ENCODE measurements around the gene CHAC1.

Gene CHAC1

DNA sequence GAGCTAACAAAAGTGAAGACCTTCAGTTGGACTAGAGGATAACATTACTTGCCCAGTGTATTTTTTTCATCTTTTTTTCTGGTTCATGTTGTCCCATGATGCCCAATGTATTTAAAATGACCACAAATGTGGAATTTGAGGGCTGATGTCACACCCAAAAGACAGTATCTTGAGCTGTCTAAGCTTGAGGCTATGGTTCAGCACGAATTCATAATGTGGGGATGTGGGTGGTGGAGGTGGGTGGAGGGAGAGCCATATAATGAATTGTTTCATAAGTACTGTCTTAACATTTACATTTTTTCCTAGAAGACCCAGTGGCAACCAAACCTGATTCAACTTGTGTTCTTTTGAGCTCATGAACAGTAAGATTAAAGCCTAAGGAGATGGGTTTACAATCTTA is 37.5 kb downstream of the CHAC1 start:
- no peak for DNase-seq

DNA sequence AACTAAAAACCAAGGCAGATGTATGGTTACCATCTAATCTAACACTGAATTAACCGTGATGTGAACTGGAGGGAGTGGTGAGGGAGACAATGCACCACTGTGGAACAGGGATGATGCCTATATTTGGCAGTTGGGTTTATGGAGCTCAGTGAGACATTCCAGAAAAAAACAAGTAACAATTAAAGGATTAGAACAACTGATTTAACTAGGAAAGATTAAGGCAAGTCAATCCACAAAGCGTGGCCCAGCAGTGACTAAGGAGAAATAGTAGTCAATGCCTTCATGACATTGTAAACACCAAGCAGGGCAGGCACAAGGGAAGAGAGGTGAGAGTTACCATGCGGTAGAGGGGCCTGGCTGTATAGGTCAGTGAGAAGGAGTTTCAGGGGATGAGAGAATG is 38.1 kb downstream of the CHAC1 start:
- no peak for DNase-seq

DNA sequence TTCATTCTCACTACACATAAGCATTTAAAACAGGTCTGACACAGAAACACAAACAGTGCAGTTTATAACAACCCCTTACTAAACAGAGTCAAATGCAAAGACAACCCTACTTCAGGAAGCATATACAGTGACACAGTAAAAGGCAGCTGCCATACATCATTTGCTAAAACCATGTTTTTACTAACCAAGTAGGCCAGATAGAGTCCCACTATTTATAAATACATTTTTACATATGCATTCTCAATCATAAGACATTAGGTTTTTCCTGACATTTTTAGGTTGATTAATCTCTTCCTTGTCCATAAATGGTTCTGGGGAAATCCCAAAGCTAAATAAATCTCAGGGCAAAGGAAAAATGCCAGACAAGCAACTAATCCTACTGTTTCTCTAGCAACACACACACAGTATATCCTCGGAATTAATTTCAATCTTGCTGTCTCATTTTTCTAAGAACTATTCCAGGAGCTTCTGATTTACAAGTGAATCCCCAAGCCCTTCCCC is 39.0 kb downstream of the CHAC1 start:
- no peak for DNase-seq

DNA sequence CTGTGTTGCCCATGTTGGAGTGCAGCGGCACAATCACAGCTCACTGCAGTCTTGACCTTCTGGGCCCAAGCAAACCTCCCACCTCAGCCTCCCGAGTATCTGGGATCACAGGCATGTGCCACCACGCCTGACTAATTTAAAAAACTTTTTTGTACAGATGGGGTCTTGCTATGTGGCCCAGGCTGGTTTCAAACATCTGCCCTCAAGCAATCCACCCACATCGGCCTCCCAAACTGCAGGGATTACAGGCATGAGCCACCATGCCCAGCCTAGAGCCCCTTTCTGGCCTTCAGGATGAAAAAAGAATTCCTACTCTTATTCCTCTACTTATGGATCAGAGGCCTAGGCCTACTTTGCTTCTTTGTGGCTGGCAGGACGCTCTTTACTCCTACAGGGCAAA is 39.6 kb downstream of the CHAC1 start:
- no peak for DNase-seq

DNA sequence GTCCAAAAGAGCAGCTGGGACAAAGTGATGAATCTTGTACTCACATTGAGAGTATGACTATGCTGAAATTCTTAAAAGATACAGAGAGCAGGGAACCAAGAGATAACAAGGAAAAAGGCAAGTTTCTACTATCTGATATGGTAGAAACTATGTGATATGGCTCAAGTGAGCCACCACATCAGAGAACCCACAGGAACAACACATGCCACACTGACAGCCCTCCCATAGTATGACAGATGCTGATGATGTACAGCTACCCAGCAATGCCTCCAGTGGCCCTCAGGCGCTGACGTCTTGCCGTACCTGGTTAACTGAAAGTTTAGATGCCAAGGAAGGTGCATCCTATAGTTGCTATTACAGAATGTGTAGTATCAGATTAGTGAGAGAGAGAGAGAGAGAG is 42.4 kb downstream of the CHAC1 start:
- DNase-seq, result no peak

DNA sequence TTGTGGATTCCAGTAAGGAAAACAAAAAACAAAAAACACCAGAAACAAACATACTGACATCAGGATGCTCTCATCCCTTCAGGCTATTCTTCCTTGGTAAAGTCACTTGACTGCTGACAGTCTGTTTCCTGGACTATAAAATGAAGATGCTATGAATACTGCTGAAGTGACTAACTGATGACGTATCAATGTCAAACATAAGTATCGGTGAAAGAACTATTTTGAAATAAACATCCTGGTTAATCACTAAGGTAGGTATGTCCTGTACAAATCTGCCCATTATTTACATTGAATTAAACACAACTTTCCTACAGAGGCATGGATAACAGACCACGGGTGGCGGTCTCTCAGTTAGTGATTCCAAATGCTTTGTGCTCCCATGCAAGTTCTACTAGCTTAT is 45.9 kb downstream of the CHAC1 start:
- DNase-seq, result no peak

DNA sequence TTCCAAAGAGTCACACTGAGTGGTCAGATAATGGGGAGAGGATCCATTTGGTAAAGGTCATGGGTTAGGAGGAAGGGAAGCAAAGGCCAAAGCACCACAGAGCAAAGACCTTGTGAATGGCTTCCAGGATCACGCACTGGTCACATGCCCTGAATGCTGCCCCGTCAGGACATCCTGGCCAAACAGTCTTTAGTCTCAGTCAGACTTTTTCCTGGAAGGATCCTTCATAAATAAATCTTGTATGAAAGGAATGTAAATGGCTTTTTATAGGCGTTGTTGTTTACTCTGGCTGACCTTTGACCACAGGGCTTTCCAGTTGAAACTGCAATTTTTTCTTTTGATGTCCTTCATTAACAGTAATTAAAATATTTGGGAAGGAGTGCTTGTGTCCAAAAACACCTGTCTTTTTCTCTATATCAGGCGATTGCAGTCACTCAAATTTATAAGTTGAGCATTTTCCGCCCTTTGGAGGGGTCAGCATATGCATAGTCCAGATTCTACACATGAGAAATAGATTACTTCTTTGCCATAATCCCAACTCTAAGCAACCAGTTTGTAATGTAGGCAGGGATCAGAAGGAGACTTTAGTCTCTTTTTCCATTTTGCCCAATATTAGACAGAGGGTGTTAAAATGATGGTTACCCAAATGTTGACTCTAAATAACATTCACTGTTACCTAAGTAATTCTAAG is 48.4 kb downstream of the CHAC1 start:
- DNase-seq, result no peak

DNA sequence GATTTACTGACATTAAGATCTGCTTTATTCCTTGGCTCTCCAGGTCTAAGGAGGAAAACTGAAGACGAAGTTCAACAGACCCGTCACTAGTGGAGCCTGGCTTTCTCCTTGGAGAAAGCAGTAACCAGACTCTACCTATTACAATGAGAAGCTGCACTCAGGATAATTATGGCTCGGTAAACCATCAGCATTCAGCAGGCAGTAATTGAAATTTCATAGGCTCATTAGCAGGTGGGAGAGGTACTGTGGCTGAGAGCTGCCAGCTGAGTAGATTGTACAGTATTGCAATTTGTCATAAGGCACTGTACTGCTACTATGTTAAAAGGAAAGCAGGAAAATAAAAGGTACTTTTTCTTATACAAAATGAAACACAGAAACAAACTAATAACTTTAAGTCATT is 51.2 kb downstream of the CHAC1 start:
- no peak for DNase-seq
